GM21515 (cell line): Measurements from ENCODE around the gene GDF2.

Source experiments
- ATAC-seq: cut with Tn5 transposase; IDR thresholded peaks from one replicate; pipeline ENCODE4 v1.9.1; 2021; ENCODE audit not compliant: unreplicated experiment

The GDF2 gene

DNA sequence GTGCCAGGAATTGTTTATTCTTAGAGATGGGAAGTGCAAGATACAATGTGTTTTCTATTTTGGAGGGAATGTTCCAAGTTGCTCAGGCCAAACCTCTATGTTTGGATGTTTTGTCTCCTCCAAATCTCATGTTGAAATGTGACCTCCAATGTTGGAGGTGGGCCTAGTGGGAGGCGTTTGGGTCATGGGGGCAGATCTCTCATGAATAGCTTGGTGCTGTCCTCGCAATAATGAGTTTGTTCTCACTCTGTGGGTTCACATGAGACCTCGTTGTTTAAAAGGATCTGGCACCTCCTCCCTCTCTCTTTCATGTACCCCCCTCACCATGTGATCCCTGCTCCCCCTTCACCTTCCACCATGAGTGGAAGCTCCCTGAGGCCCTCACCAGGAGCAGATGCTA is 30.6 kb upstream of the GDF2 start:
- ATAC-seq: no peak

DNA sequence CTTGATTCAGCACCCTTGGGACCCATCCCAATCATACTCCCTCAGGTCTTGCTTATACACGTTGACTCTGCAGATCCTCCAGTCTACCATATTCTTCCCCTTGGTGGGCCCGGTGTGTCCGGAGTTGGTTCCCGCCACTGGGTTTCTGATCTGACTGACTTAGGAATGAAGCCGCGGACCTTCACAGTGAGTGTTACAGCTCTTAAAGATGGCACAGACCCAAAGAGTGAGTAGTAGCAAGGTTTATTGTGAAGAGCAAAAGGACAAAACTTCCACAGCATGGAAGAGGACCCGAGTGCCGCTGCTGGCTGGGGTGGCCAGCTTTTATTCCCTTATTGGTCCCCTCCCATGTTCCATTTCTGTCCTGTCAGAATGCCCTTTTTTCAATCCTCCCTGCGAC is 28.2 kb upstream of the GDF2 start:
- ATAC-seq: no peak

DNA sequence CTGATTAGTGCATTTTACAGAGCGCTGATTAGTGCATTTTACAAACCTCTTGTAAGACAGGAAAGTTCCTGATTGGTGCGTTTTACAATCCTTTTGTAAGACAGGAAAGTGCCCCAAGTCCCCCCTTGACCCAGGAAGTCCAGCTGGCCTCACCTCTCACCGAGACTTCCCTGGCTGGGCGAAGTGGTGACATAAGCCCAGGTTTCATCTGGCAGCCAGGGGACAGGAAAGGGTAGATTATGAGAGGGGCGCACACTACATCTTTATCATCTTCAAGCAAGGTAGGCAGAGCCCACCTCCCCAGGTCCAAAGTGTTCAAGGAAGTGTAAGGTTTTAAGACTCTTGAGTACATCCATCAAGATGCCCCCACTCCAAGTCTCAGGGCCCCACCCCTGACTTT is 27.8 kb upstream of the GDF2 start:
- ATAC-seq: no peak

DNA sequence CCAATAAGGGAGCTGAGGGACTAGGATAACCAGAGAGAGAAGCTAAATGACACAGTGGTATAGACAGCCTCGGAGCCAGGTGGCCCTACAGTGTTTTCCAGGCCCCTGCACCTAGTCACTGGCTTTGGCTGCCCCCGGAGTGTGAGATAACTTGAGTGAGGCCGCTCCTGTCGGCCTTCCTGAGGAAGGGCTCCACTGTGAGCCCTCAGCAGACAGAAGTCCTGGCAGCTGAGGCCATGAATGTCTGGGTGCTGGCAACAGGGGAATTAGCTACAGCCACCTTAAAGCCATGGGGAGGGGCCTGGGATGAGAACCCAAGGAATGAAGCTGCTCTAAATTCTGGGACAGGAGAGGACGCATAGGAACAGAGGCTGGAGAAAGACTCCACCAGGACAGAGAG is 26.8 kb upstream of the GDF2 start:
- ATAC-seq: no peak

DNA sequence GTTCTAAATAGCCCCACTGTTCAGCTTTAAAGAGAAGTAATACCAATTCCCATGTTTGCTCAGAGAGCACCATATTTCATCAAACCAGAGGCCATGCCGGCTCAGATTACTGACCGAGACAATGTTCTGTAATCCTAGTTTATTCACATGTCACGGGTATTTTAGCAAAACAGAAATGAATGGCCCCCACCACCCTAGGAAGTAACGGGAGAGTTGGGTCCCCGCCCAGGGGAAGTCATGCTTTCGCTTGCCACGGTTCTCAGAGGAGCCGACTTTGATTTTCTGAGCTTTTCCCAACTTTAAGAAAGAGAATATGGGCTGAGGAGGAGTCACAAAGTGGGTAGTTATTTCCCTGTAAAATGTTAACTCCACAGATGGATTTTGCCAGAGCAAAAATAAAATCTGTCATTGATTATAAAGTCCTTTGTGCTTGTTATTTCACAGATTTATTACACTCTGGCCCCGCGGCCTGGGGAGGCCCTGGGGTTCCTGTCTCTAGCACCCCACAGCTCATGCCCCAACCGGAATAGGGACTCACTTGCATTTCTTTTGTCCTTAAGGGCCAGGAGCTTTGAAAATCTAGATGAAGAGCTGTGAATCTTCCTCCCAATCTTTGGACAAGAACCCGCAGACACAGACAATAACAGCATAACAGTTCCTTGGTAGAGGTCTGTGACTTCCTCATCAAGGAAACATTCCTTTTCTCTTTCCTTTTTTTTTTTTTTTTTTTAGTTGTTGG is 25.9 kb upstream of the GDF2 start:
- no peak for ATAC-seq

DNA sequence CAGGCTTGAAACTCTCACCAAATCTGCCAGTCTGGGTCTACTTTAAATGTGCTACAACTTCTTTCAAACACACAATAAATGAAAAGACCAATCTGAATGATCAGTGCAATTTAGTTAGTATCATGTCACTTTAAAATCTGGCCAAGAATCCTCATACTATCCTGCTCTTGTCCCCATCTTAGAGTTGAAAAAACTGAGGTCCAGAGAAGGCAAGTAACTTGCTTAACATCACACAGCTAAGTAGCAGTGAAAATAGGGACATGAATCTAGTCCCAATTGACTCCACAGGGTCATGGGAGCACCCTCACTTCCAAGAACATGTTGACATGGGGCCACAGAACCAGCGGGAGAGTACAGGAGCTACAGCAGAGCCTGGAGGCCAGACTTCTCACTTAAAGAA is 25.3 kb upstream of the GDF2 start:
- no peak for ATAC-seq

DNA sequence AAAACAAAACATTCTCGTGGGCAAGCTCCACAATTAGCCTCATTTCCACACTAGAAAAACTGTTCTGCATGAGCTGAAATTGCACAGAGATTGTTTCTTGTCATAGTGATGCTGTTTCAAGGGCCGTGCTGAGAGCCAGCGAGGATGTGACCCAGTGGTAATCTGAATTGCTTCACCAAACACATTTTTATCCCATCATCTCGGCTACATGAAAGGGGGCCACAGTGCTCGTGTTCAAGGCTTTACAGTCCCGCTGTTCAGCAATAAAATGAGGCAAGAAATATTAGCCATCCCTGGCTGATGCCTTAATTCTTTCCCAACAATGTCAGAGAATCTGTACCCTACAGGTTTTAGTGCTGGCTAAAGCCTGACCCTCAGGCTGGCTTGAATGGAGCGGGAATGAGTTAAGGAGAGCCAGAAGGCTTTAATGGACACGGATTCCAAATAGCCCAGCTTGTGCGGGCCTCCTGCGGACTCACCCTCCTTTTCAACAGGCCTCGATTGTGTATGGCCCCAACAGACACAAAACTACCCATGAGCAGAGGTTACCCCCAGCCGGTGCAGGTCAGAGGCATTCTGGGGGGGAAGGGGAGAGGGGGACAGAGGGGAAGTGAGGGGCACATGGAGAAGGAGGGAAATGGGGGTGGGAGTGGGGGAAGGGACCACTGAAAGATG is 24.3 kb upstream of the GDF2 start:
- no peak for ATAC-seq

DNA sequence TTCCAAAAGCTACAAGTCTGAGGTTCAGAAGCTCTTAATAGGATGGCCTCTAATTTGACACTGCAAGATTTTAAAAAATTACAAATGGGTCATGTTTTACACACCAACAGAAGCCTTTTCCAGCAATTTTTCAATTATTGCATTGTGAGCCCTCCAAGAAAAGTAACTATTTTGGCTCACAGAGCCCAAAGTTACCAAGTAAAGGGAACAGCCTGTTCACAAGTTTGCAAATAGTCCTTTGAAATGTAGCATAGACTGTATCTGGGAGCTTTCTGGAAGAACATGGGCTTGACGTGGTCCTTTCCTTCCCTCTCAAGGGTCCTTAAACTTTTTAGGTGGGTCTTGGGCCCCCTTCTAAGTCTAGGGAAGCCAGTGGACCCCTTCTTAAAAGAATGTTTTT is 23.5 kb upstream of the GDF2 start:
- ATAC-seq: no peak

DNA sequence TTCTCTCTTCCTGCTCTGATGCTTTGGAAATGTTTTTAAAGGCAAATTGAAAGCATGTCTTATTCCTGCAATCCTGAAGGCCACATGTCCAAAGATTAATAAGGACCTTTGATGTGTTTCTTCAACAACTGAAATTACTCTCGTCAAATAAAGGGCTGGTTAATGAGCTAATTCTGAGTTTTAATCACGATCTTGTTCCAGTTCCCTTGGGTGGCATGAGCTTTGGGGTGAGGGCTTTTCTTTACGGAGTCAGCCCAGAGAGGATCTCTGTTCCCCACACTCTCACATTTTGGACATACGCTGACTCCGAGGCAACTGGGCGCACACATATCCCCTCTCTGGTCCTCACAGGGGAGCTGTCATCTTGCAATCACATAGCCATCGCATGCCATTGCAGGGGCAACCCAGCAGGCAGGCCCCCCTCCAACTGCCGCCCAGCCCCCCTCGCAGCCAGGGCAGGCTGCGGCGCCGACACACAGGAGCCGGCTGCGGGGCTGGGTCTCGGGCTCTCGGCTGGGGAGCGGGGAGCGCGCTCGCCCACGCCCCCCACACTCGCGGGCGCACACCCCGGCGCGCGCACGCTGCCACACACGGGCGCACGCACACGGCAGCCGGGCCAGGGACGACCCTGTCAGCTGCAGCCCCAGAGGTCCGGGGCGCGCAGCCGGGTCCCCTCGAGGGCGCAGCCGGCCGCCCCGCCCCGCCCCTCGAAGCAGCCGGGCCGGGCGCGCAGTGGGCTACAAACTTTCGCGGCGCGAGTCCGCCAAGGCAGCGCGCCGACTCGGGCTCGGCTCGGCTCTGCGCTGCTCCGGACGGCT is 22.4 kb upstream of the GDF2 start, which contains the start of gene GDF10:
TSS of gene GDF10 (plus strand) at position 587 of the 818 bp plus-strand sequence. CDS start 455 bp downstream, outside the sequence.
- no peak for ATAC-seq

DNA sequence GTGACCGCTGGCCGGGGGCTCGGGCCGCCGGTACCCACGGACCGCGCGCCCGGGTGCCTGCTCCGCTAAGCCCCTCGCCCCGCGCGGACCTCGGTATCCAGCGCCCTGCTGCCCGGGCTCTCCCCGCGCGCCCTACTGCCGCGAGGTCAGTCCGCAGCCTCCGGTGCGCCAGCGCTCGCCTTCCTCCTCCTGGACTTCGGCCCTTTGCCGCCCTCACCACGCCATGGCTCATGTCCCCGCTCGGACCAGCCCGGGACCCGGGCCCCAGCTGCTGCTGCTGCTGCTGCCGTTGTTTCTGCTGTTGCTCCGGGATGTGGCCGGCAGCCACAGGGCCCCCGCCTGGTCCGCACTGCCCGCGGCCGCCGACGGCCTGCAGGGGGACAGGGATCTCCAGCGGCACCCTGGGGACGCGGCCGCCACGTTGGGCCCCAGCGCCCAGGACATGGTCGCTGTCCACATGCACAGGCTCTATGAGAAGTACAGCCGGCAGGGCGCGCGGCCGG is 21.8 kb upstream of the GDF2 start:
- no peak for ATAC-seq

DNA sequence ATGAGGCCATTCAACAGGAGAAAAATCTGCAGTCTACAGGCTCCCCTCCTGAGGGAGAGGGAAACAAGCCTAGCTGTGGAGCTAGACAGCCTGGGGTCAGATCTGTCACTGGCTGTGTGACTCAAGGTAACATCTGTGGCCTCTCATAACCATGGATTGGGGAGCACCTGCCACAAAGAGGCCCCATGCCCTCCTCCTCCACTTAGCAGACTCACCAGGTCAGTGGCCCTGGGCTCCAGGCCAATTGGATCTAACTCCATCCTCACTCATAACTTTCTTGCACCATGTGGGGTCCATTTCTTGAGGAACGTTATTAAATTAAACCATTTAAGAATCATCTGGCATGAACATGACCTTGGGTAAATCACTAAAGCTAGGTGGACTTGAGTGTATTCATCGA is 20.4 kb upstream of the GDF2 start:
- no peak for ATAC-seq

DNA sequence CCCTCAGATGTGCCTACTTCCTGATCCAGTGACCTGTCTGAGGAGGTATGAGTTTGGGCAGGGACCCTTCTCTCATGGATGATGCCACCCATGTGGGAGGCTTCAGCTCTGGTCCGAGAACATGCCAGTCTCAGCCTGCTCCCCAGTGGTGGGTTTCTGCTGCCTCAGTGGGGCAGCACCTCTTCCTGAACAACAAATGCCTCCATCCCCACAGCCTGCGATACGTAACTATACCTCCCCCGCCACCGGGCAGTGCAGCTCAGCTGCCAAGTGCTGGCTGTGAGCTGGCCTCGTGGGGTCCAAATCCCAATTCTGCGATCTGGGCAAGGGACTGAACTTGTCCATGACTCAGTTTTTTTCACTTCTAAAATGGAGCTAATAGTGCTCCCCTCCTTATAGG is 19.1 kb upstream of the GDF2 start:
- ATAC-seq: no peak

DNA sequence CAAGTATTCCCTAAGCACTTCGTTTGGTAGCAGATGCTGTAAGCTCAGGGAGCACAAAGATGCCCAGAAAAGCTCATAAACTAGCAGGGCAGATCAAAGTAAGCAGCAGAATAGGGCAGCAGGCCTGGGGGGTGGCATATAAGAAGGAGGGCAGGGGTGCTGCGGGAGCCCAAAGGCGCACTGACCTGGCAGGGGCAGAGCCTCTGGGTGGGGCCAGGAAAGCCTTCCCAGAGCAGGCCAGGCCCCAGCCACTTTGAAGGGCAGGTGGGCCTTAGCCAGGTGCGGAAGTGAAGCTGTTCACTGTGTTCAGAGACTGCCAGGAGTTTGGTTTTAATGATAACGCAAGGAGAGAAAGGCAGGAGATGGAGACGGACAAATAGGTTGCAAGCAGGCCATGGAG is 18.4 kb upstream of the GDF2 start:
- ATAC-seq: no peak

DNA sequence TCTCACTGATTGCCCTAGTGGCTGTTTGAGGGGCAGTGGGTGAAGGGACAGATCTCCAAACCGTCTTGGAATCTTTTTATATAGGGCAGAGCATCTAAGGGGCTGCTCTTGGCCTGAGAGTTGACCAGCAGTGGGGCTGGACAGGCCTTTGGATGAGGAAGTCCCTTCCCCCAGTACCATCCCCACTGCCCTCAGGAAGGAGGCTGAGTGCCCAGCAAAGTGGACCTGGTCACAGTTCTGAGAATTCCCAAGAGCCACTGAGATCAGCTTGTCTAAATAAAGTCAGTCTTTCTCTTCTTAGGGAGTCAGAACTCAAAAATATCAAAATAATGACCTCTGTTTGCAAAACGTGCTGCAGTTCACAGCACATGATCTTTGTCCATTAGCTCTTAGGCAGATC is 16.7 kb upstream of the GDF2 start:
- ATAC-seq: no peak

DNA sequence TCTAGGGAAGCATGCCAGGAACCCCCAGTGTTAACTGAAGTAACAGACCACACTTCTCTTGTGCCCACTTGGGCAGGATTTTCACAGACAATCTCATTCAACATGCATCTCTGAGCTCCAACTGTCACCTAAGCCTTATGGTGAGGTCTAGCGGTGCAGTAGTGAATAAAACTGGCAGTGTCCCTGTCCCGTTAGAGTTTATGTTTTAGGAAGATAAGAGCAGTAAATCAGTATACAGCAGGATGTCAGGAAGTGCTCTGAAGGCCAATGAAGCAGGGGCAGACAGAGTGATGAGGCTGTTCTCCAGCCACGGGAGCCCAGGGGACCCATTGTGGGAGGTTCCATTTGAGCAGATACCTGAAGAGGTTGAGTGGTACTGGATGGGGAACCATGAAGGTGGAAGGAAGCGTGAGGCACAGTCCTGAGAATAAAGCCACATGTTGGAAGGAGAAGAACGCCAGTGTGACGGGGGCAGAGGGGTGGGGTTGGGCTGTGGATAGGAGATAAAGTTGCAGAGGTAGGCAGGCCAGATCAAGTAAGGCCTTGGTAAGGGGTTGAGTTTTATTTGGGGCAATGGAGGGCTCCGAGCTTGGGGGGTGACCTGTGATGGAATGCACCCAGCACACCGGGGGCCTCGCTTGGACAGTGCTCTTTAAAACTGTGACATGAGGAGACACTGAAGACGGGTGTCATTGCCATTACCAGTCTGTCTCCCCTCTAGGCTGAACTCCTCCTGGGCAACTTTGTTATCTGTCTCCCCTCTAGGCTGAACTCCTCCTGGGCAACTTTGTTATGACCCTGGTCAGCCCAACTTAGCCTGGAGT is 15.7 kb upstream of the GDF2 start:
- ATAC-seq: no peak

DNA sequence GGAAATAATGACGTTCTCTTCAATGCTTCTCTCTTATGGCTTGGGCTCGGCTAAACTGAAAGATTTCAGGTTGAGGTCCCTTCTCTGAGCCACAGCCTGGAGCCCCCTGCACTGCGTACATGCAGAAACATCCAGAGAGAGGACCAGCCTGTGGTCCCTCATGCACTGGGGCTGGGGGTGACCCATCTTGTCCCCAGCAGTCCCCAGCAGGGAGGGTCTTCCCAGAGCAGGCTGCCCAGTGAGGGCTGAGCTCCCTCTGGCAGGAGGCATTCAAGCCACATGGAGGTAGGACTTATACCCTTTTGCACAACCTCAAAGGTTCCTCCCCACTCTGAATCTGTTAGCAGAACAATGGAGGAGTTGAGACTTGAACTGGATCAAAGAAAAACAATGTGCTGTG is 14.9 kb upstream of the GDF2 start:
- no peak for ATAC-seq

DNA sequence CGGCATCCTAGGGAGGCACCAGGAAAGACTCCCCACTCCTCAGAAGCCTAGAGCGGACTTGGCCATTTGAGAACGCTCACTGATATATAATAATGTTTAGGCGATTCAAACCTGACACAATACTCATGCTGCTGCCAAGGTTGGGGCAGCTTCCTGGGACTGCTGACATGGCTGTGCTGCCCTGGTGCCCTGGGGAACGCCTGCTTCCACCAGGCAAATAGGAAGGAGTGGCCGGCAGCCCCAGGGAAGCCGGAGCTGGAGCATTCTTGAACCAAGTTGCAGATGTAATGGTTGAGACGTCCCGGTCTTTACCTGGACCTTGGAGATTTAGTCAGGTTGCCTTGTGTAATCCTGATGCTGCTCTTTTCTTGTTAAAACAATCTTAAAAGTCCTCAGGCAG is 13.5 kb upstream of the GDF2 start:
- ATAC-seq: no peak

DNA sequence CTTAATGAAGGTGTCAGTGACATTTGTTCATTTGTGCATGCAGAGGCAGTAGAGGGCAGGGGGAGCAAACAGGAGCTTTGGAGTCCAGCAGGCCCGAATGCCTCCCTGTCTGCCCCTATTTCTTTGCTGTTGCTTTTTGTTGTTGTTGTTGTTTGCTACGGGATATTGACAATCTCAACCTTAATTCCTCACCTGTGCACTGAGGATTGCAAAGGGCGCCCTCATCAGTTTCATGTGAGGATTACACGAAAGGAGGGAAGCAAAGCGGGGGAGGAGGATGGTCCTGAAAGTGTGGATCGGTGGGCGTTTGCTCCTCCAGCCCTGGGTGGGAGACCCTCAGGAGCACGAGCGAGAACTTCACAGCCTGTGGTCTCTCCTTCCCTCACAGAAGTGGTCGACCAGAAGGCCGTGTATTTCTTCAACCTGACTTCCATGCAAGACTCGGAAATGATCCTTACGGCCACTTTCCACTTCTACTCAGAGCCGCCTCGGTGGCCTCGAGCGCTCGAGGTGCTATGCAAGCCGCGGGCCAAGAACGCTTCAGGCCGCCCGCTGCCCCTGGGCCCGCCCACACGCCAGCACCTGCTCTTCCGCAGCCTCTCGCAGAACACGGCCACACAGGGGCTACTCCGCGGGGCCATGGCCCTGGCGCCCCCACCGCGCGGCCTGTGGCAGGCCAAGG is 12.7 kb upstream of the GDF2 start:
- ATAC-seq: no peak

DNA sequence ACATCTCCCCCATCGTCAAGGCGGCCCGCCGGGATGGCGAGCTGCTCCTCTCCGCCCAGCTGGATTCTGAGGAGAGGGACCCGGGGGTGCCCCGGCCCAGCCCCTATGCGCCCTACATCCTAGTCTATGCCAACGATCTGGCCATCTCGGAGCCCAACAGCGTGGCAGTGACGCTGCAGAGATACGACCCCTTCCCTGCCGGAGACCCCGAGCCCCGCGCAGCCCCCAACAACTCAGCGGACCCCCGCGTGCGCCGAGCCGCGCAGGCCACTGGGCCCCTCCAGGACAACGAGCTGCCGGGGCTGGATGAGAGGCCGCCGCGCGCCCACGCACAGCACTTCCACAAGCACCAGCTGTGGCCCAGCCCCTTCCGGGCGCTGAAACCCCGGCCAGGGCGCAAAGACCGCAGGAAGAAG is 12.2 kb upstream of the GDF2 start:
- no peak for ATAC-seq

DNA sequence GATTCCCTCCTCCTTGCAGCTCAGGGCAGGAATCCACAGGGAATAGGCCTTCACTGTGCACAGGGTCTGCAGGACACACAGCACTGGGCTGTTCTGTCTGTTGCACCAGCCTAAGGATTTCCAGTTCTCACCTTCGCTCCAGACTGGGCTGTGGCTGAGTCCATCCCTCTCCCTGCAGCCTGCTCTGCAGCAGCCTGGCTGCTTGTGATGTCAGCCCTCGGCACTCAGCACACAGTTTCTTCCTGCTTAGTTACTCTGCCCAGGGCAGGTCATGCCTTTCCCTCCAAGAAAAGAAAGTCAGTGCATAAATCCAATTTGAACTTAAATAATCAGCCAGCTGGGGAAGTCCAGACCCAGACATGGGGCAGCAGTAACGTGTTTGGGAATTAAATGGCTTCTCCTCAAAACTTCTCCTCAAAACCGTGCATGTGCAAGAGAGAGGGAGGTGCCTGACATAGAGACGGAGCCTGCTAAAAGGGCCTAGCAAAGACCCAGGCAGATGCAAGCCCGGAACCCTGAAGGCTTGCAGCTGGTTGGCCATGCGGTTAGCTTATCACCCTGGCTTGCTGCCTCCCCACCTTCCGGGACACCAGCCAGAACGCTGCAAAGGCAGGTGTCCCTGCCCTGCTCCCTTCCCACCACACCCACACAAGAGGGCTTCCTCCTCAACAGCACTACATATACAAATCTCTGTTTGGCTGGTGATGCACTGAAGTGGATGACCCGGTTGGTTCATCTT is 10.9 kb upstream of the GDF2 start:
- ATAC-seq: no peak
